ENCODE measurements around the gene ROMO1.

GRCh38 chr20:35729836-35730582 lies 30.8 kb downstream of the ROMO1 start:
- TF ChIP-seq, protein P1, sequence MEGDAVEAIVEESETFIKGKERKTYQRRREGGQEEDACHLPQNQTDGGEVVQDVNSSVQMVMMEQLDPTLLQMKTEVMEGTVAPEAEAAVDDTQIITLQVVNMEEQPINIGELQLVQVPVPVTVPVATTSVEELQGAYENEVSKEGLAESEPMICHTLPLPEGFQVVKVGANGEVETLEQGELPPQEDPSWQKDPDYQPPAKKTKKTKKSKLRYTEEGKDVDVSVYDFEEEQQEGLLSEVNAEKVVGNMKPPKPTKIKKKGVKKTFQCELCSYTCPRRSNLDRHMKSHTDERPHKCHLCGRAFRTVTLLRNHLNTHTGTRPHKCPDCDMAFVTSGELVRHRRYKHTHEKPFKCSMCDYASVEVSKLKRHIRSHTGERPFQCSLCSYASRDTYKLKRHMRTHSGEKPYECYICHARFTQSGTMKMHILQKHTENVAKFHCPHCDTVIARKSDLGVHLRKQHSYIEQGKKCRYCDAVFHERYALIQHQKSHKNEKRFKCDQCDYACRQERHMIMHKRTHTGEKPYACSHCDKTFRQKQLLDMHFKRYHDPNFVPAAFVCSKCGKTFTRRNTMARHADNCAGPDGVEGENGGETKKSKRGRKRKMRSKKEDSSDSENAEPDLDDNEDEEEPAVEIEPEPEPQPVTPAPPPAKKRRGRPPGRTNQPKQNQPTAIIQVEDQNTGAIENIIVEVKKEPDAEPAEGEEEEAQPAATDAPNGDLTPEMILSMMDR (IDR thresholded peaks at IDR 0.05) = no peak
- TF ChIP-seq POLR2A (IDR thresholded peaks at IDR 0.05) = no peak
- no peak for TF ChIP-seq EP300 (IDR thresholded peaks at IDR 0.05)
- TF ChIP-seq POLR2AphosphoS5 (IDR thresholded peaks at IDR 0.05) = no peak
